22Rv1 (cell line): ENCODE data around the gene C1QTNF8.

ENCODE experiments used
- ZFX ChIP-seq: fragments of 450-650 bp; IDR thresholded peaks from 2 replicates; pipeline ENCODE4 v1.6.1; 2017; ENCODE audit warnings: antibody characterized with exemption, borderline replicate concordance
- TF ChIP-seq, protein P1 (sequence below): fragments of 450-650 bp; IDR thresholded peaks from 2 replicates; pipeline ENCODE4 v1.5.1; 2017; ENCODE audit warnings: mild to moderate bottlenecking

DNA sequence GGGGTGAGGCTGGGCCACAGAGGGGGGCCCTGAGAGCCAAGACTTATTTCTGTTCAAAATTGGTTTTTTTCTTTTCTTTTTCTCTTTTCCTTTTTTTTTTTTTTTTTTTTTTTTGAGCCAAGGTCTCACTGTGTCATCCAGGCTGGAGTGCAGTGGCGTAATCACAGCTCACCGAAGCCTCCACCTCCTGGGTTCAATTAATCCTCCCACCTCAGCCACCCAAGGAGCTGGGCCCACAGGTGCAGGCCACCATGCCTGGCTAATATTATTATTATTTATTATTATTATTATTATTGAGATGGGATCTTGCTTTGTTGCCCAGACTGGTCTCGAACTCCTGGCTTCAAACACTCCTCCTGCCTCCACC is 39.4 kb upstream of the C1QTNF8 start:
- TF ChIP-seq, protein P1, sequence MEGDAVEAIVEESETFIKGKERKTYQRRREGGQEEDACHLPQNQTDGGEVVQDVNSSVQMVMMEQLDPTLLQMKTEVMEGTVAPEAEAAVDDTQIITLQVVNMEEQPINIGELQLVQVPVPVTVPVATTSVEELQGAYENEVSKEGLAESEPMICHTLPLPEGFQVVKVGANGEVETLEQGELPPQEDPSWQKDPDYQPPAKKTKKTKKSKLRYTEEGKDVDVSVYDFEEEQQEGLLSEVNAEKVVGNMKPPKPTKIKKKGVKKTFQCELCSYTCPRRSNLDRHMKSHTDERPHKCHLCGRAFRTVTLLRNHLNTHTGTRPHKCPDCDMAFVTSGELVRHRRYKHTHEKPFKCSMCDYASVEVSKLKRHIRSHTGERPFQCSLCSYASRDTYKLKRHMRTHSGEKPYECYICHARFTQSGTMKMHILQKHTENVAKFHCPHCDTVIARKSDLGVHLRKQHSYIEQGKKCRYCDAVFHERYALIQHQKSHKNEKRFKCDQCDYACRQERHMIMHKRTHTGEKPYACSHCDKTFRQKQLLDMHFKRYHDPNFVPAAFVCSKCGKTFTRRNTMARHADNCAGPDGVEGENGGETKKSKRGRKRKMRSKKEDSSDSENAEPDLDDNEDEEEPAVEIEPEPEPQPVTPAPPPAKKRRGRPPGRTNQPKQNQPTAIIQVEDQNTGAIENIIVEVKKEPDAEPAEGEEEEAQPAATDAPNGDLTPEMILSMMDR: no peak
- no peak for TF ChIP-seq ZFX
